BE2C (cell line): ENCODE results near the gene OR5A1.

Experiments
- DNase-seq: peaks from one replicate; pipeline ENCODE4 v3.0.0-alpha.2; 2020
- H3K27me3 ChIP-seq: fragments of 250-450 bp; sonication (Bioruptor Pico); 2 replicates; pipeline ENCODE4 v1.5.1; 2020; ENCODE audit warnings: mild to moderate bottlenecking
- H3K36me3 ChIP-seq: fragments of 250-450 bp; sonication (Bioruptor Pico); 2 replicates; pipeline ENCODE4 v1.5.1; 2020; ENCODE audit warnings: mild to moderate bottlenecking
- H3K4me1 ChIP-seq: fragments of 250-450 bp; sonication (Bioruptor Pico); 2 replicates; pipeline ENCODE4 v1.5.1; 2020
- H3K4me3 ChIP-seq: 2 replicates; pipeline ENCODE4 v1.5.1; 2011; ENCODE audit warnings: low read depth, low read length
- H3K9me3 ChIP-seq: fragments of 250-450 bp; sonication (Bioruptor Pico); 2 replicates; pipeline ENCODE4 v1.5.1; 2020
- TF ChIP-seq, protein P1 (sequence below): IDR thresholded peaks from 2 replicates; pipeline ENCODE4 v1.5.1; 2012; ENCODE audit warnings: mild to moderate bottlenecking, low read depth, low read length

The OR5A1 gene

DNA sequence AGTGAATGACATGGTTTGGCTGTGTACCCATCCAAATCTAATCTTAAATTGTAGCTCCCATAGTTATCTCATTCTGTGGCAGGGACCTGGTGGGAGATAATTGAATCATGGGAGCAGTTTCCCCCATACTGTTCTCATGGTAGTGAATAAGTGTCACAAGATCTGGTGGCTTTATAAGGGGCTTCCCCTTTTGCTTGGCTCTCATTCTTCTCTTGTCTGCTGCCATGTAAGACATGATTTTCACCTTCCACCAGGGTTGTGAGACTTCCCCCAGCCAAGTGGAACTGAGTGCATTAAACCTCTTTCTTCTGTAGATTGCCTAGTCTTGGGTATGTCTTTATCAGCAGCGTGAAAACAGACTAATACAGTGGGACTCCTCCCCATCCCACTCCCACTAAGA is 21.2 kb upstream of the OR5A1 start:
- TF ChIP-seq, protein P1, sequence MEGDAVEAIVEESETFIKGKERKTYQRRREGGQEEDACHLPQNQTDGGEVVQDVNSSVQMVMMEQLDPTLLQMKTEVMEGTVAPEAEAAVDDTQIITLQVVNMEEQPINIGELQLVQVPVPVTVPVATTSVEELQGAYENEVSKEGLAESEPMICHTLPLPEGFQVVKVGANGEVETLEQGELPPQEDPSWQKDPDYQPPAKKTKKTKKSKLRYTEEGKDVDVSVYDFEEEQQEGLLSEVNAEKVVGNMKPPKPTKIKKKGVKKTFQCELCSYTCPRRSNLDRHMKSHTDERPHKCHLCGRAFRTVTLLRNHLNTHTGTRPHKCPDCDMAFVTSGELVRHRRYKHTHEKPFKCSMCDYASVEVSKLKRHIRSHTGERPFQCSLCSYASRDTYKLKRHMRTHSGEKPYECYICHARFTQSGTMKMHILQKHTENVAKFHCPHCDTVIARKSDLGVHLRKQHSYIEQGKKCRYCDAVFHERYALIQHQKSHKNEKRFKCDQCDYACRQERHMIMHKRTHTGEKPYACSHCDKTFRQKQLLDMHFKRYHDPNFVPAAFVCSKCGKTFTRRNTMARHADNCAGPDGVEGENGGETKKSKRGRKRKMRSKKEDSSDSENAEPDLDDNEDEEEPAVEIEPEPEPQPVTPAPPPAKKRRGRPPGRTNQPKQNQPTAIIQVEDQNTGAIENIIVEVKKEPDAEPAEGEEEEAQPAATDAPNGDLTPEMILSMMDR: no peak
- H3K9me3 ChIP-seq: no peaks in the 10 kb centered on the region
- DNase-seq: no peak

DNA sequence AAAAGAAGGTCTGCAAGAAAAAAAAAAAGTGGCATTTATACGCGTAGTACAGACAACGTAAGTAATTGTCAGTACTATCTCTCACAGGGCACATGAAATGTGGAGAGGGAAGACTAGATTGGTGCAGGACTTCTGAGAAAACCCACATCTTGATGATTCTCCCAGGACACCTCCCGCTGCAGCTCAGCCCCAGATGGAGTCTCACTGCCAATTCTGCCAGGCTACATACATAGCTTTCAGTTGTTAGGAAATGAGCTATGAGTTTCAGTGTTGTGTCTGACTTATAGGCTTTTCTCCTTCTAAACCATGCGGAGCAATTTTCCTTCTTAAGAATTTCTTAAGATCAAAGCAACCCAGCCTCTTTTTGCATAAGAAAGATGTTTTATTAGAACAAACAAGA is 19.7 kb upstream of the OR5A1 start:
- no peak for DNase-seq
- Histone ChIP-seq H3K9me3 (no peaks in the 10 kb centered on the region), H3K4me1 (no peaks in the 10 kb centered on the region), H3K27me3 (no peaks in the 10 kb centered on the region), H3K36me3 (no peaks in the 10 kb centered on the region), H3K4me3 (no peak overlapping the region)
- TF ChIP-seq, protein P1: no peak

More for the DNA sequence above, 21.2 kb upstream of the OR5A1 start:
- no peaks in the 10 kb centered on the region for H3K27me3 ChIP-seq
- no peak overlapping the region for H3K4me3 ChIP-seq
- no peaks in the 10 kb centered on the region for H3K36me3 ChIP-seq
- H3K4me1 ChIP-seq: no peaks in the 10 kb centered on the region

- Histone ChIP-seq H3K9me3 (no peaks in the 10 kb centered on the region), H3K4me1 (no peaks in the 10 kb centered on the region), H3K36me3 (no peaks in the 10 kb centered on the region), H3K27me3 (no peaks in the 10 kb centered on the region), H3K4me3 (no peak overlapping the region)
- TF ChIP-seq, protein P1: no peak
- DNase-seq: no peak
These were observed 19.2 kb upstream of the OR5A1 start for GRCh38 chr11:59417023-59417422.

DNA sequence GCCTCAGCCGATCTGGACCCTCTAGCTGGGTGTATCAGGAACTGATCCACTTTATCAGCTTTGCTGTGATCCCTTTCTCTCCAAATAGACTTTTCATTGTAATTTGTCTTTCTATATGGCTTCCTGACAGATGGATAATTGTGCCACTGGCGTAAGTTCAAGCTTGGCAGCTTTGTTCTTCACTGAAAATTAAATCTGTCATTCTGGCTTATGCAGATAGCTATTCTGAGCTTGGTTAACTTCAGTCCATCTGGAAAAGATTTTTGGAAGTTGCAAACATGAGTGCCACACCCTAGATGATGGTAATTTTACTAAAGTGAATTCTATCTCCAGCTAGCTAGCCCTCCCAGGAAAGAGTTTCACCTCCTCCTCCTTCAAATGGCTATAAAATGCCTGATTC is 18.1 kb upstream of the OR5A1 start:
- TF ChIP-seq, protein P1: no peak
- Histone ChIP-seq H3K4me1 (no peaks in the 10 kb centered on the region), H3K36me3 (no peaks in the 10 kb centered on the region), H3K27me3 (no peaks in the 10 kb centered on the region), H3K4me3 (no peak overlapping the region), H3K9me3 (no peaks in the 10 kb centered on the region)
- DNase-seq: no peak

DNA sequence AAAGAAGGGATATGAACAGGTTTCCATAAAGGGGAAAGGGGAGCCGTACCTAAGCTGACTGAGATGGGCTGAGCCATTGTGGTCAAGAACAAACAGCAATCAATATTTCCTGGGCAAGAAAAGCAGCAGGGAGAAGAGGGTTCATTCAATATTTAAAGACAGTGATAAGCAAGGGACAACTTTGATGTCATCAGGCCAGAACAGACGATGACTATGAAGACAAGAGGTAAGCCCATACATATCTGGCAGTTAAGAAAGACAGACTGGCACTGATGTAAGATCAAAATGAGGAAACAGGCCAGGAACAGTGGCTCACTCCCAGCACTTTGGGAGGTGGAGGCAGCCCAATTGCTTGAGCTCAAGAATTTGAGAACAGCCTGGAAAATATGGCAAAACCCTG is 12.4 kb upstream of the OR5A1 start:
- H3K27me3 ChIP-seq: no peaks in the 10 kb centered on the region
- TF ChIP-seq, protein P1: no peak
- H3K4me3 ChIP-seq: no peak overlapping the region
- no peaks in the 10 kb centered on the region for H3K9me3 ChIP-seq
- H3K36me3 ChIP-seq: no peaks in the 10 kb centered on the region
- DNase-seq: no peak
- H3K4me1 ChIP-seq: no peaks in the 10 kb centered on the region

GRCh38 chr11:59425131-59425530 is 11.1 kb upstream of the OR5A1 start:
- no peaks in the 10 kb centered on the region for H3K36me3 ChIP-seq

More at GRCh38 chr11:59425131-59425530, 11.1 kb upstream of the OR5A1 start:
- no peak overlapping the region for H3K4me3 ChIP-seq
- DNase-seq: no peak
- no peaks in the 10 kb centered on the region for H3K9me3 ChIP-seq
- TF ChIP-seq, protein P1: no peak
- H3K27me3 ChIP-seq: no peaks in the 10 kb centered on the region
- no peaks in the 10 kb centered on the region for H3K4me1 ChIP-seq
